Measurements from ENCODE around the gene HMGCLL1.

DNA sequence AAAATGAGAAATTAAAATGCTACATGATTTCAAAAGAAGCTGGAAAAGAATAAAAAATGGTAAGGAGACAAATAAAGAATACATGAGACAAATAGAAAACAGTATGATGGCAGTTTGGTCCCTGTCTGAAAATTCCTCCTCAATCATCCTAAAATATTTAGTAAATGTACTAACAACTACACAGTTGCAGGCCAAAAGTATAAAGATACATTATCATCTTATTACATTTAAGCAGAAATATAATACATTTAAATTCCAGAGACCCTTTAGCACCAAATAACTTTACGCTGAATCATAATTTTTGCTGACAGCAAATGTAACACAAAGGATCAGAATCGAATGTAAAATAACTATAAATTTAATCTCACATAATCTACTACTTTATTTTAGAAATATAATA, 4.4 kb downstream of the HMGCLL1 start:
- TF ChIP-seq, protein P1, sequence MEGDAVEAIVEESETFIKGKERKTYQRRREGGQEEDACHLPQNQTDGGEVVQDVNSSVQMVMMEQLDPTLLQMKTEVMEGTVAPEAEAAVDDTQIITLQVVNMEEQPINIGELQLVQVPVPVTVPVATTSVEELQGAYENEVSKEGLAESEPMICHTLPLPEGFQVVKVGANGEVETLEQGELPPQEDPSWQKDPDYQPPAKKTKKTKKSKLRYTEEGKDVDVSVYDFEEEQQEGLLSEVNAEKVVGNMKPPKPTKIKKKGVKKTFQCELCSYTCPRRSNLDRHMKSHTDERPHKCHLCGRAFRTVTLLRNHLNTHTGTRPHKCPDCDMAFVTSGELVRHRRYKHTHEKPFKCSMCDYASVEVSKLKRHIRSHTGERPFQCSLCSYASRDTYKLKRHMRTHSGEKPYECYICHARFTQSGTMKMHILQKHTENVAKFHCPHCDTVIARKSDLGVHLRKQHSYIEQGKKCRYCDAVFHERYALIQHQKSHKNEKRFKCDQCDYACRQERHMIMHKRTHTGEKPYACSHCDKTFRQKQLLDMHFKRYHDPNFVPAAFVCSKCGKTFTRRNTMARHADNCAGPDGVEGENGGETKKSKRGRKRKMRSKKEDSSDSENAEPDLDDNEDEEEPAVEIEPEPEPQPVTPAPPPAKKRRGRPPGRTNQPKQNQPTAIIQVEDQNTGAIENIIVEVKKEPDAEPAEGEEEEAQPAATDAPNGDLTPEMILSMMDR (IDR thresholded peaks at IDR 0.05): no peak
- no peak for TF ChIP-seq ZFX (IDR thresholded peaks at IDR 0.05; ENCODE audit: borderline replicate concordance)

All from 22Rv1 (cell line).